ENCODE measurements around the gene TMEM270.

TMEM270 gene

GRCh38 chr7:73909051-73909941, 48.3 kb downstream of the TMEM270 start:
- no peak for DNase-seq

- DNase-seq: no peak
Observed at GRCh38 chr7:73909996-73910395, 49.0 kb downstream of the TMEM270 start.

- no peak for DNase-seq
Observed at GRCh38 chr7:73912223-73912622, 51.3 kb downstream of the TMEM270 start.
